Measurements from ENCODE around the gene SIPA1L3. TPM values are rescaled to one million over a fixed set of nuclear protein-coding genes. Genes with fewer than 3 reads are reported as not detected.

Gene SIPA1L3
- total and polyA plus RNA-seq, 2 of the 13 experiments (the other 11 are each of a cell fraction or from before 2014, with no cell fraction given), result 5.5 to 7.7 TPM

DNA sequence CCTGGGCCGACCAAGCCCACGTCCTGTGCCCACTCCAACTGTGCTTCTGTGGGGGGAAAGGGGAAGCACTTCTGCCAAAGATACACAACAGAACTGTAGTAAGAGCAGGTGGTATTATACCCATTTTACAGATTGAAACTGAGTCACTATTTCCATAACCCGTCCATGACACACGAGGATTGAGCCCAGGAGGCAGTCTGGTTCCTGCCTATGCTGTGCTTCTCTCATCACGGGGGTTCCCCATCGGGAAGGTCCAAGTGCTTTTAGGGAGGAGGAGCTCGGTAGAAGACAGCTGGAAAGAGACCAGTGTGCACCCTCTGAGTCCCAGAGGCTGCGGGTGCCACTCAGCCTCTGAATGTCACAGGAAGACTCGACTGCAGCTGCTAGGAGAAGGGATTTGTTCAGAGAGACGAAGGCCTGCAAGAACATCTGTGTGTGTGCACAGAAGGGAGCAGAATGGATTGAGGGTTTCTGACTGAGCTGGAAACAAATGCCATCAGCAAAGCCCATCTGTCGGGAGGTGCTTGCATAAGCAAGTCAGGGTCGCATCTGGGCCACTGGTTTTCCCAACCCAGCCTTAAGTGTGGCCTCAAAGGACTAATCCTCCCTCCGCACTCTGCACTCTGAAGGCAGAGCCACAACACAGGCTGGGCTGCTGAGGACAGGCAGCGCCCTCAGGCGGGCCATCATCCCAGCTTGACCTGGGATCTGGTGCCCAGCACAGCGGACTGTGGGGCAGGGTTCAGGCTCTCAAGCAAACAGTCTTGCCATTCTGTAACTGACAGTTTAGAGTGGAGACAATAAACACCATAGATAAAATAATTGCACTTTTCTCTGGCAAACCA is 167.1 kb downstream of the SIPA1L3 start (continued):
- TF ChIP-seq XRCC5 (optimal IDR thresholded peaks at IDR 0.05; ENCODE audit: low read length) (peak; percentile 53), PLSCR1 (CRISPR knock-in tag; IDR thresholded peaks at IDR 0.05; ENCODE audit: borderline replicate concordance) (no peak), NR2F1 (CRISPR knock-in tag; IDR thresholded peaks at IDR 0.05) (peak in 1 of 2 experiments; percentile 33; a peak in 1 of 4 replicates), ZNF17 (CRISPR knock-in tag; IDR thresholded peaks at IDR 0.05) (no peak), RXRB (CRISPR knock-in tag; IDR thresholded peaks at IDR 0.05; ENCODE audit: borderline replicate concordance) (peak; percentile 43; the same call in 1 of the 2 replicates), SMC3 (IDR thresholded peaks at IDR 0.05; ENCODE audit: low read length) (peak; percentile 59), NR2F6 (IDR thresholded peaks at IDR 0.05) (no peak), NR2F6 (CRISPR knock-in tag; IDR thresholded peaks at IDR 0.05) (peak; percentile 46; the same call in 1 of the 2 replicates), ZNF3 (CRISPR knock-in tag; IDR thresholded peaks at IDR 0.05) (no peak), MAZ (IDR thresholded peaks at IDR 0.05; ENCODE audit: borderline replicate concordance, low read depth, low read length) (no peak), MAZ (CRISPR knock-in tag; IDR thresholded peaks at IDR 0.05; ENCODE audit: low read depth) (no peak), FOXC1 (CRISPR knock-in tag; IDR thresholded peaks at IDR 0.05; ENCODE audit: borderline replicate concordance) (0 out of 2 replicates have a peak, but pooled peaks have one; percentile 43), SIX4 (CRISPR knock-in tag; IDR thresholded peaks at IDR 0.05) (no peak), ZNF766 (CRISPR knock-in tag; IDR thresholded peaks at IDR 0.05; ENCODE audit: borderline replicate concordance) (no peak), IRF2 (CRISPR knock-in tag; IDR thresholded peaks at IDR 0.05) (peak; percentile 47; the same call in 1 of the 2 replicates), GATAD2A (CRISPR knock-in tag; IDR thresholded peaks at IDR 0.05) (0 out of 2 replicates have a peak, but pooled peaks have one; percentile 32), ZNF350 (CRISPR knock-in tag; IDR thresholded peaks at IDR 0.05; ENCODE audit: borderline replicate concordance, low read depth) (peak; percentile 54; the same call in 1 of the 2 replicates)
- TF ChIP-seq, protein P1, sequence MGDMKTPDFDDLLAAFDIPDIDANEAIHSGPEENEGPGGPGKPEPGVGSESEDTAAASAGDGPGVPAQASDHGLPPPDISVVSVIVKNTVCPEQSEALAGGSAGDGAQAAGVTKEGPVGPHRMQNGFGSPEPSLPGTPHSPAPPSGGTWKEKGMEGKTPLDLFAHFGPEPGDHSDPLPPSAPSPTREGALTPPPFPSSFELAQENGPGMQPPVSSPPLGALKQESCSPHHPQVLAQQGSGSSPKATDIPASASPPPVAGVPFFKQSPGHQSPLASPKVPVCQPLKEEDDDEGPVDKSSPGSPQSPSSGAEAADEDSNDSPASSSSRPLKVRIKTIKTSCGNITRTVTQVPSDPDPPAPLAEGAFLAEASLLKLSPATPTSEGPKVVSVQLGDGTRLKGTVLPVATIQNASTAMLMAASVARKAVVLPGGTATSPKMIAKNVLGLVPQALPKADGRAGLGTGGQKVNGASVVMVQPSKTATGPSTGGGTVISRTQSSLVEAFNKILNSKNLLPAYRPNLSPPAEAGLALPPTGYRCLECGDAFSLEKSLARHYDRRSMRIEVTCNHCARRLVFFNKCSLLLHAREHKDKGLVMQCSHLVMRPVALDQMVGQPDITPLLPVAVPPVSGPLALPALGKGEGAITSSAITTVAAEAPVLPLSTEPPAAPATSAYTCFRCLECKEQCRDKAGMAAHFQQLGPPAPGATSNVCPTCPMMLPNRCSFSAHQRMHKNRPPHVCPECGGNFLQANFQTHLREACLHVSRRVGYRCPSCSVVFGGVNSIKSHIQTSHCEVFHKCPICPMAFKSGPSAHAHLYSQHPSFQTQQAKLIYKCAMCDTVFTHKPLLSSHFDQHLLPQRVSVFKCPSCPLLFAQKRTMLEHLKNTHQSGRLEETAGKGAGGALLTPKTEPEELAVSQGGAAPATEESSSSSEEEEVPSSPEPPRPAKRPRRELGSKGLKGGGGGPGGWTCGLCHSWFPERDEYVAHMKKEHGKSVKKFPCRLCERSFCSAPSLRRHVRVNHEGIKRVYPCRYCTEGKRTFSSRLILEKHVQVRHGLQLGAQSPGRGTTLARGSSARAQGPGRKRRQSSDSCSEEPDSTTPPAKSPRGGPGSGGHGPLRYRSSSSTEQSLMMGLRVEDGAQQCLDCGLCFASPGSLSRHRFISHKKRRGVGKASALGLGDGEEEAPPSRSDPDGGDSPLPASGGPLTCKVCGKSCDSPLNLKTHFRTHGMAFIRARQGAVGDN (CRISPR knock-in tag; IDR thresholded peaks at IDR 0.05), result peak; percentile 79
- TF ChIP-seq, protein P2, sequence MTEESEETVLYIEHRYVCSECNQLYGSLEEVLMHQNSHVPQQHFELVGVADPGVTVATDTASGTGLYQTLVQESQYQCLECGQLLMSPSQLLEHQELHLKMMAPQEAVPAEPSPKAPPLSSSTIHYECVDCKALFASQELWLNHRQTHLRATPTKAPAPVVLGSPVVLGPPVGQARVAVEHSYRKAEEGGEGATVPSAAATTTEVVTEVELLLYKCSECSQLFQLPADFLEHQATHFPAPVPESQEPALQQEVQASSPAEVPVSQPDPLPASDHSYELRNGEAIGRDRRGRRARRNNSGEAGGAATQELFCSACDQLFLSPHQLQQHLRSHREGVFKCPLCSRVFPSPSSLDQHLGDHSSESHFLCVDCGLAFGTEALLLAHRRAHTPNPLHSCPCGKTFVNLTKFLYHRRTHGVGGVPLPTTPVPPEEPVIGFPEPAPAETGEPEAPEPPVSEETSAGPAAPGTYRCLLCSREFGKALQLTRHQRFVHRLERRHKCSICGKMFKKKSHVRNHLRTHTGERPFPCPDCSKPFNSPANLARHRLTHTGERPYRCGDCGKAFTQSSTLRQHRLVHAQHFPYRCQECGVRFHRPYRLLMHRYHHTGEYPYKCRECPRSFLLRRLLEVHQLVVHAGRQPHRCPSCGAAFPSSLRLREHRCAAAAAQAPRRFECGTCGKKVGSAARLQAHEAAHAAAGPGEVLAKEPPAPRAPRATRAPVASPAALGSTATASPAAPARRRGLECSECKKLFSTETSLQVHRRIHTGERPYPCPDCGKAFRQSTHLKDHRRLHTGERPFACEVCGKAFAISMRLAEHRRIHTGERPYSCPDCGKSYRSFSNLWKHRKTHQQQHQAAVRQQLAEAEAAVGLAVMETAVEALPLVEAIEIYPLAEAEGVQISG (CRISPR knock-in tag; IDR thresholded peaks at IDR 0.05), result peak; percentile 35; the same call in 1 of the 2 replicates
- TF ChIP-seq, protein P3, sequence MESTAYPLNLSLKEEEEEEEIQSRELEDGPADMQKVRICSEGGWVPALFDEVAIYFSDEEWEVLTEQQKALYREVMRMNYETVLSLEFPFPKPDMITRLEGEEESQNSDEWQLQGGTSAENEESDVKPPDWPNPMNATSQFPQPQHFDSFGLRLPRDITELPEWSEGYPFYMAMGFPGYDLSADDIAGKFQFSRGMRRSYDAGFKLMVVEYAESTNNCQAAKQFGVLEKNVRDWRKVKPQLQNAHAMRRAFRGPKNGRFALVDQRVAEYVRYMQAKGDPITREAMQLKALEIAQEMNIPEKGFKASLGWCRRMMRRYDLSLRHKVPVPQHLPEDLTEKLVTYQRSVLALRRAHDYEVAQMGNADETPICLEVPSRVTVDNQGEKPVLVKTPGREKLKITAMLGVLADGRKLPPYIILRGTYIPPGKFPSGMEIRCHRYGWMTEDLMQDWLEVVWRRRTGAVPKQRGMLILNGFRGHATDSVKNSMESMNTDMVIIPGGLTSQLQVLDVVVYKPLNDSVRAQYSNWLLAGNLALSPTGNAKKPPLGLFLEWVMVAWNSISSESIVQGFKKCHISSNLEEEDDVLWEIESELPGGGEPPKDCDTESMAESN (CRISPR knock-in tag; conservative IDR thresholded peaks at IDR 0.05), result 0 out of 2 replicates have a peak, but pooled peaks have one; percentile 37
